Colonic mucosa (tissue), 4 donors: Measurements from ENCODE around the gene PPARGC1A. TPM values are rescaled to one million over a fixed set of nuclear protein-coding genes. Genes with fewer than 3 reads are reported as not detected.

ENCODE experiments used
- DNase-seq: peaks from one replicate; pipeline ENCODE4 v3.0.0-alpha.2; 2020
- H3K27ac ChIP-seq: fragments of 200-600 bp; one replicate; pipeline ENCODE4 v1.8.0; 2021
- H3K27me3 ChIP-seq: fragments of 200-600 bp; one replicate; pipeline ENCODE4 v1.8.0; 2021
- H3K36me3 ChIP-seq: fragments of 200-600 bp; one replicate; pipeline ENCODE4 v1.8.0; 2021
- H3K4me1 ChIP-seq: fragments of 200-600 bp; one replicate; pipeline ENCODE4 v1.8.0; 2021; ENCODE audit warnings: mild to moderate bottlenecking
- H3K4me3 ChIP-seq: fragments of 200-600 bp; one replicate; pipeline ENCODE4 v1.8.0; 2021
- H3K9ac ChIP-seq, 2 donors: one replicate each; pipeline ENCODE4 v1.7.0; 2013; ENCODE audit warnings: control low read depth in 2 of 2, low read depth in 2 of 2, low read length in 2 of 2
- H3K9me3 ChIP-seq: fragments of 200-600 bp; one replicate; pipeline ENCODE4 v1.8.0; 2021
- intact Hi-C: fragments of 100-400 bp; cut with DNase I; formaldehyde crosslinking; loops from one replicate; pipeline ENCODE4 v1.14.1; 2022
- total RNA-seq, 2 donors: library from RNA; stranded (reverse); fragmentation: NEBNext Ultra II Directional in 1 of 2; extraction: Animal tissue kit (Norgen Biotek cat#: 25700) in 1 of 2; gene quantifications; one replicate each; pipeline ENCODE4 v1.2.1, GENCODE V29; 2021
- TF ChIP-seq, protein P1 (sequence below): fragments of 200-600 bp; IDR thresholded peaks from one replicate; pipeline ENCODE4 v1.8.0; 2022; ENCODE audit warnings: antibody characterized with exemption, mild to moderate bottlenecking
- donor health status: healthy.
- donor health status: DM: no; HTN: no; CAD: no.
- donor health status: DM: no; HTN: no; CAD: no.

Gene PPARGC1A
- total RNA-seq, 2 donors from 2014 or later: 44.4 to 48.4 TPM

DNA sequence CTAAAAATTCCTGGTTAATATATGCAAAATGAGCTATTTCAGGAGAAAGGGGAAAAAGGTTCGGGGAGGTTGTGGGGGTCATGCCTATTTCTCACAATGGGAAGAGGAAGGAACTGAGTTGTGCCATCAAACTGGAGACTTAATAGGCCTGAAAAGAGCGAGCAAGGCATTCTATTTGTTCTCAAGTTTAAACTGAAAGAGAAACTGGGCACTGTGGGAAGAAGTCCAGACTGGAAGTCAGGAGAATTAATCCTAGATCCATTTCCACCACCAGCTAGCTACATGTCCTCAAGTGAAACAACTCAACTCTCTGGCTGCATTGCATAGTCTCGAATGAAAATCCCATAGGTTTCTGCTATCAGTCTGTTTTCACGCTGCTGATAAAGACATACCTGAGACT, 50.6 kb downstream of the PPARGC1A start:
- intact Hi-C loops: no loop called here
- no peaks in the 10 kb centered on the region for H3K27me3 ChIP-seq
- H3K36me3 ChIP-seq: no peaks in the 10 kb centered on the region
- no peak for DNase-seq
- no peak overlapping the region for H3K9ac ChIP-seq
- H3K27ac ChIP-seq: no peak overlapping the region
- TF ChIP-seq, protein P1, sequence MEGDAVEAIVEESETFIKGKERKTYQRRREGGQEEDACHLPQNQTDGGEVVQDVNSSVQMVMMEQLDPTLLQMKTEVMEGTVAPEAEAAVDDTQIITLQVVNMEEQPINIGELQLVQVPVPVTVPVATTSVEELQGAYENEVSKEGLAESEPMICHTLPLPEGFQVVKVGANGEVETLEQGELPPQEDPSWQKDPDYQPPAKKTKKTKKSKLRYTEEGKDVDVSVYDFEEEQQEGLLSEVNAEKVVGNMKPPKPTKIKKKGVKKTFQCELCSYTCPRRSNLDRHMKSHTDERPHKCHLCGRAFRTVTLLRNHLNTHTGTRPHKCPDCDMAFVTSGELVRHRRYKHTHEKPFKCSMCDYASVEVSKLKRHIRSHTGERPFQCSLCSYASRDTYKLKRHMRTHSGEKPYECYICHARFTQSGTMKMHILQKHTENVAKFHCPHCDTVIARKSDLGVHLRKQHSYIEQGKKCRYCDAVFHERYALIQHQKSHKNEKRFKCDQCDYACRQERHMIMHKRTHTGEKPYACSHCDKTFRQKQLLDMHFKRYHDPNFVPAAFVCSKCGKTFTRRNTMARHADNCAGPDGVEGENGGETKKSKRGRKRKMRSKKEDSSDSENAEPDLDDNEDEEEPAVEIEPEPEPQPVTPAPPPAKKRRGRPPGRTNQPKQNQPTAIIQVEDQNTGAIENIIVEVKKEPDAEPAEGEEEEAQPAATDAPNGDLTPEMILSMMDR: no peak
- H3K4me3 ChIP-seq: no peak overlapping the region
- H3K4me1 ChIP-seq: no peaks in the 10 kb centered on the region
- no peaks in the 10 kb centered on the region for H3K9me3 ChIP-seq

DNA sequence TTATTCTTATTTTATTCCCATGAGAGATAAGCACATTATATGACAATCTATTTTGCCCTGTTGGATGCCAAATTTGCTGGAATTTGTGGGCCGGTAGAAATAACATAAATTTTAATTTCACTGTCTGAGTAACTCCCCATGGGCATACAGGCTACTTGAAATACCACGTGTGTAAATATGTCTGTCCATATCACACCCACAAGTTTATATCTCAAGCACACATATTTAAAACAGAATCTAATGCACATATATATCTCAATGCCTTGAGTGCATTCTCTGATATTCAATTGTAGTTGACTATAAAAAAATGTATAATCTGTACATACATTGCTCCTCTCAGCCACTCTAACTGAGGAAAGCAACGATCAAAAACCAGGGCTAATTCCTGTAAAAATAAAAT, 51.2 kb downstream of the PPARGC1A start:
- H3K4me1 ChIP-seq: no peaks in the 10 kb centered on the region
- no peaks in the 10 kb centered on the region for H3K36me3 ChIP-seq
- no peak overlapping the region for H3K9ac ChIP-seq
- no peak overlapping the region for H3K4me3 ChIP-seq
- intact Hi-C loops: no loop called here
- no peak for DNase-seq
- TF ChIP-seq, protein P1: no peak
- no peaks in the 10 kb centered on the region for H3K27me3 ChIP-seq
- no peaks in the 10 kb centered on the region for H3K9me3 ChIP-seq
- no peak overlapping the region for H3K27ac ChIP-seq

DNA sequence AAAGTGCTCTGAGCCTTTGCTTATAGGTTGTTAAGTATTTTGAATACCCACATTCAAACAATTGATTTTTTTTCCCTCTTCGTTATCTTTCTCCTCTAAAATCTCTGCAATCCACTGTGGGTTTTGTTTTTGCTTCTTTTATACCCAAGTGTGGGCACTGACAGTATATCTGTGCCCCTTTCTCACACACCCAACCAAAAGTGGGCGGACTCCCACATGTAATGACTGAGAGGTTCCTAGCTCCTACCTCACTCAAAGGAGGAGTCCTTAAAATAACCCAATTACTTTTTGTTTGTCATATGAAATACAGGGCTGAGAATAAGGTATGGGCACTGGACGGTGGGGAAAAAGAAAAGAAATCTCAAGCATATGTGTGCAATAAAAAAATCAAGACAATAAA, 51.7 kb downstream of the PPARGC1A start:
- intact Hi-C loops: no loop called here
- no peak overlapping the region for H3K9ac ChIP-seq
- no peaks in the 10 kb centered on the region for H3K27me3 ChIP-seq
- no peak overlapping the region for H3K27ac ChIP-seq
- no peak for DNase-seq
- H3K4me3 ChIP-seq: no peak overlapping the region
- H3K4me1 ChIP-seq: no peaks in the 10 kb centered on the region
- H3K9me3 ChIP-seq: no peaks in the 10 kb centered on the region
- H3K36me3 ChIP-seq: no peaks in the 10 kb centered on the region
- TF ChIP-seq, protein P1: no peak

DNA sequence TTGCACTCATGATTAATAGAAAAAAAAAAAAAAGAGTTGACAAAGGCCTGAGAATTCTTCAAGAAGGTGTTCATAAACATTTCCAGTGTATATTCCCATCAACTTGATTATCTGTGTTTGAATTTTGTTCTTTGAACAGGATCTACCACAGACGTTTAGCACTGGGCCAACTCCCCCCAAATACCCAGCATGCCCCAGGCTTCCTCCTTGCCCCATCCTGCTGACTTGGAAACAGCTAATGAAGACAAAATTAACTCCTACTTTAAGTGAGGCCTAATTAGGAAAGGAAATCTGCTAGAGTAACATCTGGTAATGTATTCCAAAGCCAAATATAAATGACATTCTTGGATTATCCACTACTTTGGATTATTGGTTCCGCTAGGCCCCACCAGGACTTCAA, 52.5 kb downstream of the PPARGC1A start:
- TF ChIP-seq, protein P1: no peak
- Histone ChIP-seq H3K9ac (no peak overlapping the region), H3K4me3 (no peak overlapping the region), H3K27me3 (no peaks in the 10 kb centered on the region), H3K4me1 (no peaks in the 10 kb centered on the region), H3K9me3 (no peaks in the 10 kb centered on the region), H3K27ac (no peak overlapping the region), H3K36me3 (no peaks in the 10 kb centered on the region)
- DNase-seq: no peak
- intact Hi-C loops: no loop called here

DNA sequence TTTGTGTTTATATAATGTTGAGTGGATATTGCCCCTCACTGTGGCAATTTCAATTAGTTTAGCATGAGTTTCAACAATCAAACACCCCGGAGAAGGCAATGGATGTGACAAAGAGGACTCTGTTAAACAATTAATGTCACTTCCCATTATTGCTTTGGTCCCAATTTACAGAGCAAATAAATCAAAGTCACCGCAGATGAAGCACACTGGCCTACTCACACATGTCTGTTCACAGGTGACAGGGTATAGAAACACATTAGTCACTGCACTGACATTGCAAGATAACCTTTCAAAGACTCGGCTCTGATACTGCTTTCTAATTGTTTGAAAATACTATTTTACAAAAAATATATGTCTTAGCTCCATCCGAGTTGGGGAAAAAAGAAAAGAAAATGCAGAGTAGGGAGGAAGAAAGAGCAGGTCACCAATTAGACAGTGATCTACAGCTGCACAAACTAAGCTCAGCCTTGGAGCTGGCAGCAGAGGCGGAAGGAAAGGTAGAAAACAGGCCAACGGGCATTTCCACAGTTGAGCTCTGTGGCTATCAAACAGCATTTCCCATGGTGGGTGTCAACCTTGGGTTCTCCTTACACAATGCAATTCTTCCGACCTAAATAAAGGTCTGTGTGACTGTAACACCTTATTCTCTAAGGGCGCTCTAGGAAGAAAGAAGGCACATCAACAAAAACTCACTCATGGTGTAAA, 53.9 kb downstream of the PPARGC1A start:
- intact Hi-C loops: no loop called here
- DNase-seq: no peak
- H3K27ac ChIP-seq: no peak overlapping the region
- no peaks in the 10 kb centered on the region for H3K4me1 ChIP-seq
- TF ChIP-seq, protein P1: no peak
- H3K9me3 ChIP-seq: no peaks in the 10 kb centered on the region
- no peaks in the 10 kb centered on the region for H3K36me3 ChIP-seq
- H3K9ac ChIP-seq: no peak overlapping the region
- no peak overlapping the region for H3K4me3 ChIP-seq
- no peaks in the 10 kb centered on the region for H3K27me3 ChIP-seq
